Neural cell (in vitro differentiated cells): ENCODE data around the gene KDF1. TPM values are rescaled to one million over a fixed set of nuclear protein-coding genes. Genes with fewer than 3 reads are reported as not detected.
"Not testable (repeated sequence)": the region's sequence is repeated elsewhere in the genome, so short reads cannot be mapped to it uniquely, and the experiment has no call there.

Experiments used
- H2AFZ ChIP-seq: fragments of 200-600, 300-800 bp; sonication (generic), shearing (Covaris generic); 2 replicates; pipeline ENCODE4 v1.6.0; 2014; ENCODE audit warnings: low read depth, mild to moderate bottlenecking, antibody characterized with exemption, low read length, moderate library complexity
- H3F3A ChIP-seq: fragments of 200-600 bp; shearing (Covaris generic); 2 replicates; pipeline ENCODE4 v1.6.1; 2016; ENCODE audit warnings: mild to moderate bottlenecking, moderate library complexity, mixed read lengths, antibody characterized with exemption, low read length; ENCODE audit not compliant: insufficient read depth, poor library complexity, severe bottlenecking
- H3K27ac ChIP-seq: fragments of 200-600, 300-800 bp; sonication (generic), shearing (Covaris generic); 2 replicates; pipeline ENCODE4 v1.5.1; 2014; ENCODE audit warnings: mild to moderate bottlenecking, low read length, moderate library complexity
- H3K27me3 ChIP-seq: fragments of 300-800, 200-600 bp; sonication (generic), shearing (Covaris generic); 2 replicates; pipeline ENCODE4 v1.6.0; 2014; ENCODE audit warnings: mild to moderate bottlenecking, low read depth, low read length, moderate library complexity; ENCODE audit not compliant: insufficient read depth
- H3K36me3 ChIP-seq: fragments of 300-800, 200-600 bp; sonication (generic), shearing (Covaris generic); 2 replicates; pipeline ENCODE4 v1.5.1; 2014; ENCODE audit warnings: mild to moderate bottlenecking, antibody characterized with exemption, low read length, moderate library complexity; ENCODE audit not compliant: insufficient read depth
- H3K4me2 ChIP-seq: fragments of 300-800, 200-600 bp; sonication (generic), shearing (Covaris generic); 2 replicates; pipeline ENCODE4 v1.6.0; 2014; ENCODE audit warnings: mild to moderate bottlenecking, low read length
- H3K4me3 ChIP-seq: fragments of 300-800, 200-600 bp; sonication (generic), shearing (Covaris generic); 2 replicates; pipeline ENCODE4 v1.5.1; 2014; ENCODE audit warnings: mild to moderate bottlenecking, low read length, moderate library complexity
- H3K79me2 ChIP-seq: fragments of 200-600 bp; shearing (Covaris generic); replicated peaks from 2 replicates; pipeline ENCODE4 v1.6.0; 2014; ENCODE audit warnings: mild to moderate bottlenecking, low read length, moderate library complexity; ENCODE audit not compliant: insufficient read depth
- H3K9ac ChIP-seq: fragments of 300-800, 200-600 bp; sonication (generic), shearing (Covaris generic); 2 replicates; pipeline ENCODE4 v1.6.1; 2016; ENCODE audit warnings: mild to moderate bottlenecking, low read length, mixed read lengths
- H3K9me2 ChIP-seq: fragments of 200-600 bp; shearing (Covaris generic); 2 replicates; pipeline ENCODE4 v1.6.1; 2016; ENCODE audit warnings: mild to moderate bottlenecking, low read length, mixed read lengths; ENCODE audit not compliant: insufficient read depth
- H3K9me3 ChIP-seq: fragments of 200-600, 300-800 bp; sonication (generic), shearing (Covaris generic); 2 replicates; pipeline ENCODE4 v1.6.1; 2016; ENCODE audit warnings: mild to moderate bottlenecking, mixed run types, low read length, moderate library complexity, mixed read lengths
- H4K20me1 ChIP-seq: fragments of 200-600 bp; shearing (Covaris generic); 2 replicates; pipeline ENCODE4 v1.6.1; 2016; ENCODE audit warnings: mild to moderate bottlenecking, mixed run types; ENCODE audit not compliant: insufficient read depth
- CTCF ChIP-seq: fragments of 450-650 bp; IDR thresholded peaks from 2 replicates; pipeline ENCODE4 v1.5.1; 2014; ENCODE audit warnings: antibody characterized with exemption, mild to moderate bottlenecking, moderate library complexity; ENCODE audit not compliant: poor library complexity, severe bottlenecking
- EP300 ChIP-seq: fragments of 450-650 bp; conservative IDR thresholded peaks from 2 replicates; pipeline ENCODE4 v1.6.1; 2014; ENCODE audit warnings: antibody characterized with exemption, mild to moderate bottlenecking, moderate library complexity; ENCODE audit not compliant: poor library complexity, severe bottlenecking
- EZH2 ChIP-seq: fragments of 200-600, 300-800 bp; shearing (Covaris generic), sonication (generic); IDR thresholded peaks from 2 replicates; pipeline ENCODE4 v1.6.1; 2014; ENCODE audit warnings: antibody characterized with exemption, low read length, borderline replicate concordance, mild to moderate bottlenecking; ENCODE audit not compliant: insufficient read depth, poor library complexity, severe bottlenecking
- MXI1 ChIP-seq: fragments of 450-650 bp; conservative IDR thresholded peaks from 2 replicates; pipeline ENCODE4 v1.6.1; 2014; ENCODE audit warnings: antibody characterized with exemption, mild to moderate bottlenecking; ENCODE audit not compliant: poor library complexity, severe bottlenecking
- POLR2AphosphoS5 ChIP-seq: IDR thresholded peaks from 2 replicates; pipeline ENCODE4 v1.6.1; 2012
- RAD21 ChIP-seq: fragments of 450-650 bp; conservative IDR thresholded peaks from 2 replicates; pipeline ENCODE4 v1.6.1; 2014; ENCODE audit warnings: antibody characterized with exemption, mild to moderate bottlenecking, moderate library complexity
- REST ChIP-seq: IDR thresholded peaks from 2 replicates; pipeline ENCODE4 v1.6.1; 2012; ENCODE audit warnings: borderline replicate concordance
- SMC3 ChIP-seq: fragments of 450-650 bp; conservative IDR thresholded peaks from 2 replicates; pipeline ENCODE4 v1.6.1; 2014; ENCODE audit warnings: antibody characterized with exemption, mild to moderate bottlenecking, moderate library complexity; ENCODE audit not compliant: poor library complexity
- TAF1 ChIP-seq: IDR thresholded peaks from 2 replicates; pipeline ENCODE4 v1.6.1; 2012; ENCODE audit warnings: low read depth
- polyA plus RNA-seq: library from polyadenylated mRNA; depleted of rRNA; stranded (reverse); fragments of >200 nt; gene quantifications from 2 replicates; pipeline ENCODE4 v1.2.3, GENCODE V29; 2014

KDF1 gene
- polyA plus RNA-seq, 1 donor from 2014 or later: not detected

GRCh38 chr1:26949266-26949925 lies 10.9 kb downstream of the KDF1 start:
- Histone ChIP-seq H3K79me2 (no peaks in the 10 kb centered on the region), H3K27ac (no peak overlapping the region)
- TF ChIP-seq MXI1 (no peak), SMC3 (no peak), EZH2 (no peak), CTCF (no peak), REST (no peak), EP300 (no peak), TAF1 (no peak), RAD21 (no peak), POLR2AphosphoS5 (no peak)

GRCh38 chr1:26948725-26949057 lies 11.6 kb downstream of the KDF1 start:
- not testable (repeated sequence) for H3K79me2 ChIP-seq, H3K4me3 ChIP-seq, H3K4me2 ChIP-seq, H4K20me1 ChIP-seq, H3K9me2 ChIP-seq, H3K27ac ChIP-seq, H3K36me3 ChIP-seq, H3K27me3 ChIP-seq, H3K9ac ChIP-seq, H3F3A ChIP-seq, H3K9me3 ChIP-seq, H2AFZ ChIP-seq

More at GRCh38 chr1:26949266-26949925, 10.9 kb downstream of the KDF1 start:
- Histone ChIP-seq H2AFZ (no peak overlapping the region), H3K4me3 (no peak overlapping the region), H3F3A (no peaks in the 10 kb centered on the region), H3K36me3 (no peaks in the 10 kb centered on the region), H3K9me3 (no peaks in the 10 kb centered on the region), H3K9me2 (no peaks in the 10 kb centered on the region), H3K27me3 (no peaks in the 10 kb centered on the region), H3K4me2 (no peak overlapping the region), H3K9ac (no peak overlapping the region), H4K20me1 (no peaks in the 10 kb centered on the region)

GRCh38 chr1:26946270-26946669 lies 14.0 kb downstream of the KDF1 start:
- H3K36me3 ChIP-seq: no peaks in the 10 kb centered on the region

More at GRCh38 chr1:26946270-26946669, 14.0 kb downstream of the KDF1 start:
- Histone ChIP-seq H3K79me2 (no peaks in the 10 kb centered on the region), H3K9me2 (no peaks in the 10 kb centered on the region), H3K9me3 (no peaks in the 10 kb centered on the region), H2AFZ (no peak overlapping the region), H3F3A (no peaks in the 10 kb centered on the region), H3K9ac (no peak overlapping the region), H3K27me3 (no peaks in the 10 kb centered on the region), H4K20me1 (no peaks in the 10 kb centered on the region), H3K27ac (no peak overlapping the region), H3K4me3 (no peak overlapping the region), H3K4me2 (no peak overlapping the region)
- TF ChIP-seq EP300 (no peak), POLR2AphosphoS5 (no peak), TAF1 (no peak), RAD21 (no peak), CTCF (no peak), EZH2 (no peak), REST (no peak), MXI1 (no peak), SMC3 (no peak)
